KMS-11 (cell line): ENCODE results near the gene BBOX1.

Source experiments
- H2AFZ ChIP-seq: fragments of 200-600 bp; sonication (generic); 2 replicates; pipeline ENCODE4 v1.6.1; 2016; ENCODE audit warnings: antibody characterized with exemption, mixed run types, low read depth
- H3K27ac ChIP-seq: fragments of 200-600 bp; sonication (generic); 2 replicates; pipeline ENCODE4 v1.6.1; 2016; ENCODE audit warnings: mild to moderate bottlenecking, mixed run types
- H3K27me3 ChIP-seq: fragments of 200-600 bp; sonication (generic); 2 replicates; pipeline ENCODE4 v1.6.1; 2017; ENCODE audit warnings: mild to moderate bottlenecking, low read depth, mixed run types, moderate library complexity; ENCODE audit not compliant: insufficient read depth
- H3K36me3 ChIP-seq: fragments of 200-600 bp; sonication (generic); 2 replicates; pipeline ENCODE4 v1.6.1; 2017; ENCODE audit warnings: mild to moderate bottlenecking, mixed run types; ENCODE audit not compliant: insufficient read depth
- H3K4me1 ChIP-seq: fragments of 200-600 bp; sonication (generic); 2 replicates; pipeline ENCODE4 v1.6.1; 2016; ENCODE audit warnings: mild to moderate bottlenecking, low read depth, mixed run types; ENCODE audit not compliant: poor library complexity, severe bottlenecking
- H3K4me2 ChIP-seq: fragments of 200-600 bp; sonication (generic); 2 replicates; pipeline ENCODE4 v1.7.0; 2016; ENCODE audit warnings: mild to moderate bottlenecking, mixed run types
- H3K4me3 ChIP-seq: fragments of 200-600 bp; sonication (generic); IDR thresholded peaks from 2 replicates; pipeline ENCODE4 v1.6.1; 2017; ENCODE audit warnings: low read depth, low read length, mixed read lengths; ENCODE audit not compliant: insufficient read depth
- H3K79me2 ChIP-seq: fragments of 200-600 bp; sonication (generic); 2 replicates; pipeline ENCODE4 v1.6.1; 2016; ENCODE audit warnings: low read depth, mixed run types; ENCODE audit not compliant: insufficient read depth
- H3K9ac ChIP-seq: fragments of 200-600 bp; sonication (generic); 2 replicates; pipeline ENCODE4 v1.6.1; 2016; ENCODE audit warnings: mild to moderate bottlenecking, mixed run types
- H4K20me1 ChIP-seq: fragments of 200-600 bp; sonication (generic); 2 replicates; pipeline ENCODE4 v1.6.1; 2016; ENCODE audit warnings: mild to moderate bottlenecking, mixed run types; ENCODE audit not compliant: insufficient read depth
- TF ChIP-seq, protein P1 (sequence below): fragments of 200-600 bp; sonication (generic); conservative IDR thresholded peaks from 2 replicates; pipeline ENCODE4 v1.6.1; 2017; ENCODE audit warnings: low read depth, mild to moderate bottlenecking, antibody characterized with exemption, low read length, moderate library complexity, mixed read lengths

The BBOX1 gene

DNA sequence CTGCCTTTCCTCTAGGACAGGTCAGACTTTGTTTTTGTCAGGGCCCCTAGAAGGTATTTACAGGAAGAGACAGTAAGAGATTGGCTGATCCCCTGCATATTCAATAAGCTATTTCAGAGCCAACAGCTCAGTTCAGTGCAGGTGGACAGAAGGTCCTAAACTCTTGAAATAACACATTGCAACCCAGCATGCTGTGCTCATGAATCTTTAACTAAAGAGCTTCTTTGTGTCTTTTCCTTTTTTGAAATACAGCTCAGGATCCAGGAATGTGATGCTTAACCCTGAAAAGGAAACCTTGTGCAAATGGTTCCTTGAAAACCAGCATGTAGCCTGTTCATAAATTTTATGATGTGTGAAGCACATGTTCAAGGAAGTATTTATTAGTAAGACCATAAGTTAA, 43.9 kb downstream of the BBOX1 start:
- Histone ChIP-seq H3K27ac (no peak overlapping the region), H3K79me2 (no peaks in the 10 kb centered on the region), H3K4me2 (no peak overlapping the region), H3K9ac (no peak overlapping the region), H3K27me3 (no peaks in the 10 kb centered on the region), H4K20me1 (no peaks in the 10 kb centered on the region), H3K4me1 (no peaks in the 10 kb centered on the region), H3K36me3 (no peaks in the 10 kb centered on the region), H2AFZ (no peak overlapping the region), H3K4me3 (no peak overlapping the region)
- TF ChIP-seq, protein P1, sequence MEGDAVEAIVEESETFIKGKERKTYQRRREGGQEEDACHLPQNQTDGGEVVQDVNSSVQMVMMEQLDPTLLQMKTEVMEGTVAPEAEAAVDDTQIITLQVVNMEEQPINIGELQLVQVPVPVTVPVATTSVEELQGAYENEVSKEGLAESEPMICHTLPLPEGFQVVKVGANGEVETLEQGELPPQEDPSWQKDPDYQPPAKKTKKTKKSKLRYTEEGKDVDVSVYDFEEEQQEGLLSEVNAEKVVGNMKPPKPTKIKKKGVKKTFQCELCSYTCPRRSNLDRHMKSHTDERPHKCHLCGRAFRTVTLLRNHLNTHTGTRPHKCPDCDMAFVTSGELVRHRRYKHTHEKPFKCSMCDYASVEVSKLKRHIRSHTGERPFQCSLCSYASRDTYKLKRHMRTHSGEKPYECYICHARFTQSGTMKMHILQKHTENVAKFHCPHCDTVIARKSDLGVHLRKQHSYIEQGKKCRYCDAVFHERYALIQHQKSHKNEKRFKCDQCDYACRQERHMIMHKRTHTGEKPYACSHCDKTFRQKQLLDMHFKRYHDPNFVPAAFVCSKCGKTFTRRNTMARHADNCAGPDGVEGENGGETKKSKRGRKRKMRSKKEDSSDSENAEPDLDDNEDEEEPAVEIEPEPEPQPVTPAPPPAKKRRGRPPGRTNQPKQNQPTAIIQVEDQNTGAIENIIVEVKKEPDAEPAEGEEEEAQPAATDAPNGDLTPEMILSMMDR = no peak

DNA sequence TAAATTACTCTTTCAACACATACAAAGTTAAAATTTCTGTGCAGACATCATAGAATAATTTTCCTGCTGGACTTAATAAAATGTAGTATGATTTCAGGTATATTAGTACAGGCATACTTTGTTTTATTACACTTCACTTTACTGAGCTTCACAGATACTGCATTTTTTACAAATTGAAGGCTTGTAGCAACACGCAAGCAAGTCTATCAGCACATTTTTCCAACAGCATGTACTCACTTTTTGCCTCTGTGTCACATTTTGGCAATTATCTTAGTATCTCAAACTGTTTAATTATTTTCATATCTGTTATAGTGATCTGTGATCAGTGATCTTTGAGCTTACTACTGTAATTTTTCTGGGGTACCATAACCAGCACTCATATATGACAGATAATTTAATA, 44.5 kb downstream of the BBOX1 start:
- no peak overlapping the region for H3K4me2 ChIP-seq
- H3K4me1 ChIP-seq = no peaks in the 10 kb centered on the region
- no peaks in the 10 kb centered on the region for H3K27me3 ChIP-seq
- no peaks in the 10 kb centered on the region for H4K20me1 ChIP-seq
- H2AFZ ChIP-seq = no peak overlapping the region
- H3K79me2 ChIP-seq = no peaks in the 10 kb centered on the region
- H3K27ac ChIP-seq = no peak overlapping the region
- no peak overlapping the region for H3K4me3 ChIP-seq
- no peak overlapping the region for H3K9ac ChIP-seq
- H3K36me3 ChIP-seq = no peaks in the 10 kb centered on the region
- TF ChIP-seq, protein P1 = no peak

- H3K27me3 ChIP-seq = no peaks in the 10 kb centered on the region
- no peak overlapping the region for H2AFZ ChIP-seq
- no peak overlapping the region for H3K4me2 ChIP-seq
- no peak overlapping the region for H3K9ac ChIP-seq
- H3K4me3 ChIP-seq = no peak overlapping the region
- TF ChIP-seq, protein P1 = no peak
- H3K4me1 ChIP-seq = no peaks in the 10 kb centered on the region
- H4K20me1 ChIP-seq = no peaks in the 10 kb centered on the region
- no peaks in the 10 kb centered on the region for H3K79me2 ChIP-seq
- H3K27ac ChIP-seq = no peak overlapping the region
- H3K36me3 ChIP-seq = no peaks in the 10 kb centered on the region
Measured at GRCh38 chr11:27085605-27086004, 45.0 kb downstream of the BBOX1 start.

DNA sequence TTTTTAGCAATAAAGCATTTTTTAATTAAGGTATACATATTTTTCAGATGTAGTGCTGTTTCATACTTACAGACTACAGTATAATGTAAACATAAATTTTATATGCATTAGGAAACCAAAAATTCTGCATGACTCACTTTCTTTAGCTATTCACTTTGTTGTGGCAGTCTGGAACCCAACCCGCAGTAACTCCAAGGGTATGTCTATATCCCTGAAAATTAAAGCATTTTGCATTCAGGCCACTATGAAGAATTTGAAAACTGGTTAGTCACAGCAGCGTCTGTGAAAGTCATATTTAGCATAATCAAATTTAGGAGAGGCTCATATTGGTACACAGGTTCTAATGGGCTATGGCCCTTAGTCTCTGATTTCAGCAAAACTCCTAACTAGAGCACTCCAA, 46.8 kb downstream of the BBOX1 start:
- no peak overlapping the region for H3K27ac ChIP-seq
- no peak overlapping the region for H2AFZ ChIP-seq
- TF ChIP-seq, protein P1 = no peak
- H3K4me2 ChIP-seq = no peak overlapping the region
- H3K9ac ChIP-seq = no peak overlapping the region
- H3K4me3 ChIP-seq = no peak overlapping the region
- no peaks in the 10 kb centered on the region for H3K4me1 ChIP-seq
- H3K79me2 ChIP-seq = no peaks in the 10 kb centered on the region
- no peaks in the 10 kb centered on the region for H3K36me3 ChIP-seq
- no peaks in the 10 kb centered on the region for H4K20me1 ChIP-seq
- H3K27me3 ChIP-seq = no peaks in the 10 kb centered on the region

- TF ChIP-seq, protein P1 = no peak
- Histone ChIP-seq H3K27me3 (no peaks in the 10 kb centered on the region), H3K4me2 (no peak overlapping the region), H3K27ac (no peak overlapping the region), H3K9ac (no peak overlapping the region), H4K20me1 (no peaks in the 10 kb centered on the region), H2AFZ (no peak overlapping the region), H3K36me3 (no peaks in the 10 kb centered on the region), H3K4me3 (no peak overlapping the region), H3K79me2 (no peaks in the 10 kb centered on the region), H3K4me1 (no peaks in the 10 kb centered on the region)
Measured at GRCh38 chr11:27088353-27088752, 47.7 kb downstream of the BBOX1 start.
